DOHH2 (cell line): ENCODE measurements around the gene RBM5.

ENCODE experiments used
- H3F3A ChIP-seq: fragments of 200-600 bp; sonication (generic), shearing (Covaris generic); 2 replicates; pipeline ENCODE4 v1.6.0; 2016; ENCODE audit warnings: antibody characterized with exemption, mild to moderate bottlenecking; ENCODE audit not compliant: control insufficient read depth, insufficient read depth
- H3K27ac ChIP-seq: fragments of 200-600 bp; sonication (generic); 2 replicates; pipeline ENCODE4 v1.5.1; 2014; ENCODE audit warnings: low read depth, mild to moderate bottlenecking, low read length, moderate library complexity
- H3K27me3 ChIP-seq: fragments of 200-600 bp; sonication (generic); 2 replicates; pipeline ENCODE4 v1.6.1; 2014; ENCODE audit warnings: mild to moderate bottlenecking, low read length, mixed read lengths; ENCODE audit not compliant: control insufficient read depth
- H3K36me3 ChIP-seq: fragments of 200-600 bp; sonication (generic); 2 replicates; pipeline ENCODE4 v1.6.1; 2014; ENCODE audit warnings: mild to moderate bottlenecking, low read length, moderate library complexity, mixed read lengths; ENCODE audit not compliant: control insufficient read depth
- H3K4me1 ChIP-seq: fragments of 200-600 bp; sonication (generic); 2 replicates; pipeline ENCODE4 v1.6.1; 2014; ENCODE audit warnings: mild to moderate bottlenecking, low read length, mixed read lengths; ENCODE audit not compliant: control insufficient read depth
- H3K4me2 ChIP-seq: fragments of 200-600 bp; sonication (generic); 2 replicates; pipeline ENCODE4 v1.6.0; 2014; ENCODE audit warnings: mild to moderate bottlenecking, low read length, moderate library complexity
- H3K4me3 ChIP-seq: fragments of 200-600 bp; sonication (generic); 2 replicates; pipeline ENCODE4 v1.5.1; 2014; ENCODE audit warnings: mild to moderate bottlenecking, low read length, mixed read lengths
- H3K79me2 ChIP-seq: fragments of 200-600 bp; sonication (generic); 2 replicates; pipeline ENCODE4 v1.6.1; 2014; ENCODE audit warnings: mild to moderate bottlenecking, low read length, mixed read lengths; ENCODE audit not compliant: control insufficient read depth
- H3K9me2 ChIP-seq: fragments of 200-600 bp; sonication (generic); replicated peaks from 2 replicates; pipeline ENCODE4 v1.6.1; 2014; ENCODE audit warnings: mild to moderate bottlenecking, low read length, mixed read lengths; ENCODE audit not compliant: control insufficient read depth
- H3K9me3 ChIP-seq: fragments of 200-600 bp; sonication (generic); 2 replicates; pipeline ENCODE4 v1.6.1; 2014; ENCODE audit warnings: antibody characterized with exemption, low read length, mixed read lengths; ENCODE audit not compliant: control insufficient read depth, insufficient read depth
- H4K20me1 ChIP-seq: fragments of 200-600 bp; sonication (generic); 2 replicates; pipeline ENCODE4 v1.6.0; 2014; ENCODE audit warnings: low read depth, mild to moderate bottlenecking, antibody characterized with exemption, low read length, moderate library complexity; ENCODE audit not compliant: control insufficient read depth, insufficient read depth
- EZH2phosphoT487 ChIP-seq: fragments of 200-600 bp; sonication (generic); IDR thresholded peaks from 2 replicates; pipeline ENCODE4 v1.6.1; 2017; ENCODE audit warnings: borderline replicate concordance, mild to moderate bottlenecking, antibody characterized with exemption, low read length, moderate library complexity, mixed read lengths
- TF ChIP-seq, protein P1 (sequence below): fragments of 200-600 bp; sonication (generic); IDR thresholded peaks from one replicate; pipeline ENCODE4 v1.5.1; 2014; ENCODE audit warnings: antibody characterized with exemption, mild to moderate bottlenecking, low read depth, low read length; ENCODE audit not compliant: poor library complexity, severe bottlenecking

Gene RBM5

DNA sequence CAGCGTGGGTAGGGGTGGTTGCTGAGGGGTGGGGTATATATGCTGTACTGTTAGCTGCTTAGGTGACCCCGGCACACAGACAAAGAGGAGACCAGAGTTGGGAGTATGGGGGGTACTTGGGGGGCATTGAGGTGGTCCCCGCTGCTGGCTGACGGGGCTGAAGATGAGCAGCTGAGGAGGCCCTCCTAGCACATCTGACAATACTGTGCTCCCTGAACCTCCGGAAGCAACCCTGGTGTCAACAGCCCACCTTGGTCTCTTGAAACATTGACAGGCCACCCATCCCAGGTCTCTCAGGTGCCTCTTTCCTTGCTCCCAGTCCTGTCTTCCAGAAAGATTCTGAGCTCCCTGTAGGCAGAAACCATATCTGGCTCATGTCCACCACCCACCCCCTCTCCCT, 47.2 kb downstream of the RBM5 start:
- no peaks in the 10 kb centered on the region for H3K9me2 ChIP-seq
- no peaks in the 10 kb centered on the region for H3F3A ChIP-seq
- no peaks in the 10 kb centered on the region; the same call in 1 of the 2 replicates for H4K20me1 ChIP-seq
- H3K4me2 ChIP-seq: no peak overlapping the region
- no peaks in the 10 kb centered on the region for H3K4me1 ChIP-seq
- H3K4me3 ChIP-seq: no peak overlapping the region
- peaks cover 47% of the 10 kb centered on the region for H3K27me3 ChIP-seq
- no peak overlapping the region for H3K27ac ChIP-seq
- H3K36me3 ChIP-seq: no peaks in the 10 kb centered on the region
- no peaks in the 10 kb centered on the region for H3K79me2 ChIP-seq
- TF ChIP-seq, protein P1, sequence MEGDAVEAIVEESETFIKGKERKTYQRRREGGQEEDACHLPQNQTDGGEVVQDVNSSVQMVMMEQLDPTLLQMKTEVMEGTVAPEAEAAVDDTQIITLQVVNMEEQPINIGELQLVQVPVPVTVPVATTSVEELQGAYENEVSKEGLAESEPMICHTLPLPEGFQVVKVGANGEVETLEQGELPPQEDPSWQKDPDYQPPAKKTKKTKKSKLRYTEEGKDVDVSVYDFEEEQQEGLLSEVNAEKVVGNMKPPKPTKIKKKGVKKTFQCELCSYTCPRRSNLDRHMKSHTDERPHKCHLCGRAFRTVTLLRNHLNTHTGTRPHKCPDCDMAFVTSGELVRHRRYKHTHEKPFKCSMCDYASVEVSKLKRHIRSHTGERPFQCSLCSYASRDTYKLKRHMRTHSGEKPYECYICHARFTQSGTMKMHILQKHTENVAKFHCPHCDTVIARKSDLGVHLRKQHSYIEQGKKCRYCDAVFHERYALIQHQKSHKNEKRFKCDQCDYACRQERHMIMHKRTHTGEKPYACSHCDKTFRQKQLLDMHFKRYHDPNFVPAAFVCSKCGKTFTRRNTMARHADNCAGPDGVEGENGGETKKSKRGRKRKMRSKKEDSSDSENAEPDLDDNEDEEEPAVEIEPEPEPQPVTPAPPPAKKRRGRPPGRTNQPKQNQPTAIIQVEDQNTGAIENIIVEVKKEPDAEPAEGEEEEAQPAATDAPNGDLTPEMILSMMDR: no peak
- no peak for TF ChIP-seq EZH2phosphoT487
- no peaks in the 10 kb centered on the region for H3K9me3 ChIP-seq

DNA sequence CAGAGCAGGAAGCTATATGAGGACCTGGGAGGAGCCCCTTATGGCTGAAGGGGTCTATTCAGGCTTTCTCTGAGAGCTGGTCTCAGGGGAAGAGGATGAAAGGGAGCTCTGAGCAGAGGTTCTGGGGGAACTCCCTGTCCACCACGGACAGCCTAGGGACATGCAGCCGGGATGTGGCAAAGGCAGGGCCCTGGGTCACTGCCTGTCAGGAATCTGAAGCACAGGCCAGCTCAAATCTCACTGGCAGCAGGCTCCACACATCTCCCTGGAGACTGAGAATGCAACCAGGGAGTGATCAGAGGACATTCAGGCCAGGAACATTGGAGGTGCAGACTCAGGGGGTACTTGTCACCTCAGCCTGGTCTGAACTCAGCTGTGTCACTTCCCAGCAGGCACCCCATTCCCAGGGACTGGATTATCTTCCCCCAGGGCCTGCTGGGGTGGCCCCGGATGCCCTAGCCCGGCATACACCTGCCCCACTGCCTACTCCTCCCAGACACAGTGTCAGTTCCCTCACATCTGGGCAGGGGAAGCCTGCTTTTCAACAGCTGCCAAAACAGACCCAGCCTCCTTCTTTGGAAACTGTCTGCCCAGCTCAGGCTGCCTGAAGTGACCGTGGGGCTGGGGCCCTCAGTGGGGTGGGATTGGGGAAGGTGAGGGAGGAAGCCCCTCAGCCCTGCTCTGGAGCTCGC, 48.1 kb downstream of the RBM5 start:
- Histone ChIP-seq H3K4me2 (no peak overlapping the region), H3K27ac (no peak overlapping the region)
- TF ChIP-seq, protein P1: no peak
- no peak for TF ChIP-seq EZH2phosphoT487

DNA sequence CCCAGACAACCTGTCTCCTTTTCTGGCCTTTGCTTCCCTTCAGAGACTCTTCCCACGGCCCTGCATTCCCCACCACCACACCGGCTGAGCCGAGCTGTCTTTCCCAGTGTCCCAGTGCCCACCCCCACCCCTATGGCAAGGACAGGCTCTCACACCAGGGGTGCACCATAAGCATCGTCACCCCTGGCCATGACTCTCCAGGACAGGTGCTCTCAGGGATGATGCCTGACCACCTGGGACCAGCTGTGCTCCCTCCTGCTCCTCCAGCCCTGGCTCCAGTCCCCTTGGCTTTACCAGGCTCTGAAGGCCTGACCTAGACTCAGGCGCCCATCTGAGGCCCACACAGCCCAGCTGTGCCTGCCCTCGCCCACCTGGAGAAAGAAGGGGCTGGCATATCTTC, 48.8 kb downstream of the RBM5 start:
- no peaks in the 10 kb centered on the region for H3K4me1 ChIP-seq

More for the DNA sequence above, 48.1 kb downstream of the RBM5 start:
- Histone ChIP-seq H3K9me3 (no peaks in the 10 kb centered on the region), H3F3A (no peaks in the 10 kb centered on the region), H3K79me2 (no peaks in the 10 kb centered on the region), H3K27me3 (peaks cover 38% of the 10 kb centered on the region), H3K4me1 (no peaks in the 10 kb centered on the region), H3K36me3 (no peaks in the 10 kb centered on the region), H3K4me3 (no peak overlapping the region), H3K9me2 (no peaks in the 10 kb centered on the region), H4K20me1 (no peaks in the 10 kb centered on the region; the same call in 1 of the 2 replicates)

More for the DNA sequence above, 48.8 kb downstream of the RBM5 start:
- H3K4me3 ChIP-seq: no peak overlapping the region
- H3K4me2 ChIP-seq: no peak overlapping the region
- no peaks in the 10 kb centered on the region for H3K9me3 ChIP-seq
- TF ChIP-seq EZH2phosphoT487: no peak
- TF ChIP-seq, protein P1: no peak
- no peaks in the 10 kb centered on the region; the same call in 1 of the 2 replicates for H4K20me1 ChIP-seq
- H3K36me3 ChIP-seq: no peaks in the 10 kb centered on the region
- H3K27ac ChIP-seq: no peak overlapping the region
- no peaks in the 10 kb centered on the region for H3K79me2 ChIP-seq
- H3F3A ChIP-seq: no peaks in the 10 kb centered on the region
- peaks cover 38% of the 10 kb centered on the region for H3K27me3 ChIP-seq
- H3K9me2 ChIP-seq: no peaks in the 10 kb centered on the region
